OCI-LY7 (cell line): ENCODE data around the gene ARID5A.

Experiments used
- EZH2phosphoT487 ChIP-seq: fragments of 200-600 bp; sonication (generic); IDR thresholded peaks from 2 replicates; pipeline ENCODE4 v1.6.1; 2018; ENCODE audit warnings: low read depth, borderline replicate concordance, mild to moderate bottlenecking, mixed run types, antibody characterized with exemption, low read length, moderate library complexity, mixed read lengths
- TF ChIP-seq, protein P1 (sequence below): fragments of 200-600 bp; sonication (generic); conservative IDR thresholded peaks from 2 replicates; pipeline ENCODE4 v1.5.1; 2014; ENCODE audit warnings: mild to moderate bottlenecking, antibody characterized with exemption, low read length, moderate library complexity, mixed read lengths

DNA sequence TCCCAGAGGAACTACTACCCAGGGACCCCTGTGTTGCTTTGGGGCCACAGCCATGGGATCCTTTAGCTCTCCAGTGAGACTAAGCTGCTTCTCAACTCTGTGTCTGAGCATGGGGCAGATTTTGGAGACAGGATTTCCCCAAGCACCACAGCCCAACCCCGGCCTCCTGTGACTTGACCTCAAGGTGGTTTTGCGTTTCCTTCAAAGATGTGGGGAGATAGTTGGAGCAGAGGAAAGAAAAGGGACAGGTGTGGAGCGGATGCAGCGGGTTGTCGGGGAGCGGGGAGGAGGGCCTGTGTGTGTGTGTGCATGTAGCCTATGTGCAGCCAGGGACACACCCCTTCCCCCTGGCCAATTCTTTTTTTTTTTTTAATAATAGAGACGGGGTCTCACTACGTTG, 10.2 kb downstream of the ARID5A start:
- TF ChIP-seq, protein P1, sequence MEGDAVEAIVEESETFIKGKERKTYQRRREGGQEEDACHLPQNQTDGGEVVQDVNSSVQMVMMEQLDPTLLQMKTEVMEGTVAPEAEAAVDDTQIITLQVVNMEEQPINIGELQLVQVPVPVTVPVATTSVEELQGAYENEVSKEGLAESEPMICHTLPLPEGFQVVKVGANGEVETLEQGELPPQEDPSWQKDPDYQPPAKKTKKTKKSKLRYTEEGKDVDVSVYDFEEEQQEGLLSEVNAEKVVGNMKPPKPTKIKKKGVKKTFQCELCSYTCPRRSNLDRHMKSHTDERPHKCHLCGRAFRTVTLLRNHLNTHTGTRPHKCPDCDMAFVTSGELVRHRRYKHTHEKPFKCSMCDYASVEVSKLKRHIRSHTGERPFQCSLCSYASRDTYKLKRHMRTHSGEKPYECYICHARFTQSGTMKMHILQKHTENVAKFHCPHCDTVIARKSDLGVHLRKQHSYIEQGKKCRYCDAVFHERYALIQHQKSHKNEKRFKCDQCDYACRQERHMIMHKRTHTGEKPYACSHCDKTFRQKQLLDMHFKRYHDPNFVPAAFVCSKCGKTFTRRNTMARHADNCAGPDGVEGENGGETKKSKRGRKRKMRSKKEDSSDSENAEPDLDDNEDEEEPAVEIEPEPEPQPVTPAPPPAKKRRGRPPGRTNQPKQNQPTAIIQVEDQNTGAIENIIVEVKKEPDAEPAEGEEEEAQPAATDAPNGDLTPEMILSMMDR: no peak
- no peak for TF ChIP-seq EZH2phosphoT487
